ENCODE data around the gene PRR5L.

PRR5L gene

GRCh38 chr11:36326524-36327419 is 30.7 kb downstream of the PRR5L start:
- no peak overlapping the region for H3K4me2 ChIP-seq (ENCODE audit: low read length)
- no peaks in the 10 kb centered on the region for H3K36me3 ChIP-seq (ENCODE audit: control insufficient read depth, low read length)

GRCh38 chr11:36328966-36329673 is 33.0 kb downstream of the PRR5L start:
- no peak for TF ChIP-seq EZH2phosphoT487 (IDR thresholded peaks at IDR 0.05; ENCODE audit: borderline replicate concordance, low read length)
- TF ChIP-seq CTCF (IDR thresholded peaks at IDR 0.05; ENCODE audit: low read depth, low read length, poor library complexity, severe bottlenecking), result no peak
- Histone ChIP-seq H3F3A (ENCODE audit: control insufficient read depth, insufficient read depth) (no peaks in the 10 kb centered on the region), H3K4me3 (ENCODE audit: low read length) (no peak overlapping the region), H3K4me2 (ENCODE audit: low read length) (no peak overlapping the region), H3K79me2 (ENCODE audit: control insufficient read depth, low read length) (no peaks in the 10 kb centered on the region), H3K36me3 (ENCODE audit: control insufficient read depth, low read length) (no peaks in the 10 kb centered on the region), H3K9me3 (ENCODE audit: control insufficient read depth, insufficient read depth, low read length) (no peaks in the 10 kb centered on the region), H4K20me1 (ENCODE audit: control insufficient read depth, insufficient read depth, low read depth, low read length) (no peaks in the 10 kb centered on the region), H3K4me1 (ENCODE audit: control insufficient read depth, low read length) (no peaks in the 10 kb centered on the region), H3K27me3 (ENCODE audit: control insufficient read depth, low read length) (no peaks in the 10 kb centered on the region), H3K9me2 (replicated peaks; ENCODE audit: control insufficient read depth, low read length) (no peaks in the 10 kb centered on the region), H3K27ac (ENCODE audit: low read depth, low read length) (no peak overlapping the region)

More at GRCh38 chr11:36326524-36327419, 30.7 kb downstream of the PRR5L start:
- no peaks in the 10 kb centered on the region for H3K79me2 ChIP-seq (ENCODE audit: control insufficient read depth, low read length)
- H3K9me3 ChIP-seq (ENCODE audit: control insufficient read depth, insufficient read depth, low read length), result no peaks in the 10 kb centered on the region
- H3K27me3 ChIP-seq (ENCODE audit: control insufficient read depth, low read length), result no peaks in the 10 kb centered on the region
- no peaks in the 10 kb centered on the region for H3K9me2 ChIP-seq (replicated peaks; ENCODE audit: control insufficient read depth, low read length)
- H3K4me3 ChIP-seq (ENCODE audit: low read length), result no peak overlapping the region
- no peaks in the 10 kb centered on the region for H4K20me1 ChIP-seq (ENCODE audit: control insufficient read depth, insufficient read depth, low read depth, low read length)
- H3F3A ChIP-seq (ENCODE audit: control insufficient read depth, insufficient read depth), result no peaks in the 10 kb centered on the region
- TF ChIP-seq CTCF (IDR thresholded peaks at IDR 0.05; ENCODE audit: low read depth, low read length, poor library complexity, severe bottlenecking) (no peak), EZH2phosphoT487 (IDR thresholded peaks at IDR 0.05; ENCODE audit: borderline replicate concordance, low read length) (no peak)
- no peaks in the 10 kb centered on the region for H3K4me1 ChIP-seq (ENCODE audit: control insufficient read depth, low read length)
- H3K27ac ChIP-seq (ENCODE audit: low read depth, low read length), result no peak overlapping the region

GRCh38 chr11:36330411-36330810 is 34.3 kb downstream of the PRR5L start:
- Histone ChIP-seq H3K79me2 (ENCODE audit: control insufficient read depth, low read length) (no peaks in the 10 kb centered on the region), H3K36me3 (ENCODE audit: control insufficient read depth, low read length) (no peaks in the 10 kb centered on the region), H3F3A (ENCODE audit: control insufficient read depth, insufficient read depth) (no peaks in the 10 kb centered on the region), H3K9me2 (replicated peaks; ENCODE audit: control insufficient read depth, low read length) (no peaks in the 10 kb centered on the region), H3K9me3 (ENCODE audit: control insufficient read depth, insufficient read depth, low read length) (no peaks in the 10 kb centered on the region), H3K27me3 (ENCODE audit: control insufficient read depth, low read length) (no peaks in the 10 kb centered on the region), H4K20me1 (ENCODE audit: control insufficient read depth, insufficient read depth, low read depth, low read length) (no peaks in the 10 kb centered on the region), H3K4me3 (ENCODE audit: low read length) (no peak overlapping the region), H3K4me1 (ENCODE audit: control insufficient read depth, low read length) (no peaks in the 10 kb centered on the region), H3K4me2 (ENCODE audit: low read length) (no peak overlapping the region), H3K27ac (ENCODE audit: low read depth, low read length) (no peak overlapping the region)
- TF ChIP-seq EZH2phosphoT487 (IDR thresholded peaks at IDR 0.05; ENCODE audit: borderline replicate concordance, low read length), result no peak
- TF ChIP-seq CTCF (IDR thresholded peaks at IDR 0.05; ENCODE audit: low read depth, low read length, poor library complexity, severe bottlenecking), result no peak
